GM18519 (cell line): ENCODE measurements around the gene DCAF10.
"Not testable (repeated sequence)": the region's sequence is repeated elsewhere in the genome, so short reads cannot be mapped to it uniquely, and the experiment has no call there.

Experiments
- ATAC-seq: cut with Tn5 transposase; IDR thresholded peaks from one replicate; pipeline ENCODE4 v1.9.1; 2021; ENCODE audit warnings: mild to moderate bottlenecking, moderate library complexity; ENCODE audit not compliant: unreplicated experiment, low FRiP score

Gene DCAF10

DNA sequence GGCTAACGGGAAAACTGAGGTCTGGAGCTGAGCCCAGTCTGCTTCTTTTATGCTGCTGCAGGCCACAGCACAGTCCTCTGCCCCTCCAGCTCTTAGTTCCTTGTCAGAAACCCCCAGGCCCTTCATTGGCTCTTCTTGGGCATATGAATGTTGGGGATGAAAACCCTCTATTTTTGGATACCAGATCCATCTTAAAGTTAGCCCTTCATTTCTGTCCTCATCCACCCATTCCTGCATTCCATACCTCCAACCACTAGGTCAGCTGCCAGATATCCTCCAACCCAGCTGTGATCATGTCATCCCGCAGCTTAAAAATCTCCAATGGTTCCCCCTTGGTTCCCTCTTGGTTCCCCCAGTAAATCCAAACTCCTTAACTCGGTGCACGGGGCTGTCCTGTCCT lies 105.2 kb downstream of the DCAF10 start:
- ATAC-seq, result no peak

DNA sequence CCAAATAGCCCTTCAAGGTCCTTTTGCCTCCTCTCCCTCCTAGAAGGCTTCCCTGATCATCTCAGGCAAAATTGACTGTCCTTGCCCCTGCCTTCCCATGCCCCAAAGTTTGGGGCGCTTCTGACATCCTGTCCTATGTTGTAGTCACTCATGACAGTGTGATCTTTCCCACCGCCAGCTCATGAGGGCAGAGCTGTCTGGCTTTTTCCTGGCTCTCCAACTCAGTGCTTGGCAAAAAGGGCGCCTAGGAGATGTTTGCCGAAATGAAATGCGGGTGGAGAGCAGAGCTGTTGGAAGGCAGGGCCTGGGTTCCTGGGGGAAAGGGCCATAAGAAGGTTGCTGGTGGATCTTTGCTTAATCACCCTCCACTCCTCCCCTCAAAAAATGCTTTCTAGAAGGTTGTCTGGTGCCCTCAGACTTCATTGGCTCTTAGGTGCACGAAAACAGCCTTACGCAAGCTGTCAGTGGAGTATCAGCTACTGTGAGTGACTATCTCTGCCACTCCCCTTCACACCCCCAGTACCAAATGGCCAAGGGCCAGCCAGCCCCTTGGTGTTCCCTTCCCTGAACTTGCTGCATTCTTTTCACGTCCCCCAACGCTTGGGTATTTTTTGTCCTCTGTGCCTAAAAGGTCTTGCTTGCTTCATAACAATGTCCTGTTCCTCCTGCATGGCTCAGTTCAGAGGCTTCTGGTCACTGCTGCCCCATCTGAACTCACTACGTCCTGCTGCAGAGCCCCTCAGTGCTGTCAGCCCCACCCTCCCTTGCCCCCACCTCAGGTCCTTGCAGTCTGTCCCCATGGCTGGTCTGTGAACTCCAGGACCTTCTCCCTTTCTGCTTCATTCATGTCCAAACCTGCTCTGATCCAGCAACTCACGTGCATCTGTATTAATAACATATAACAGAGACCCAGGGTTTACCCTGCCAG lies 106.0 kb downstream of the DCAF10 start:
- ATAC-seq, result no peak

DNA sequence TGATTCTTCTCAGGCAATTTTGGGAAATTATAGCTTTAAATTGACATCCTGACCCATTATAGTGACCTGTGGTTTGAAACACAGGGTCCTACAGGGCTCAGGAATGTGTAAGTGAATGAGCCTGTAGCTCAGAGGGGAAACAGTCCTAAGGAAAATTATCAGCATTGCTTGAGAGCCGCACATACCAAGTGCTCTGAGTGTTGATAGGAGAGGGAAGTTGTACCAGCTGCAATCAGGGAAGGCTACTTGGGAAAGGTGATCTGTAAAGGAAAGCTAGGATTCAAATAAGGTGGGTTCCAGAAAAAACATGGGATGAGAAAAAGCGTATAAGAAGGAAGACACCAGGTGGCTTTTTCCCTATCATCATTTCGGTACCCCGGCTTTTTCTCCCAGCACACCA lies 107.7 kb downstream of the DCAF10 start:
- no peak for ATAC-seq

DNA sequence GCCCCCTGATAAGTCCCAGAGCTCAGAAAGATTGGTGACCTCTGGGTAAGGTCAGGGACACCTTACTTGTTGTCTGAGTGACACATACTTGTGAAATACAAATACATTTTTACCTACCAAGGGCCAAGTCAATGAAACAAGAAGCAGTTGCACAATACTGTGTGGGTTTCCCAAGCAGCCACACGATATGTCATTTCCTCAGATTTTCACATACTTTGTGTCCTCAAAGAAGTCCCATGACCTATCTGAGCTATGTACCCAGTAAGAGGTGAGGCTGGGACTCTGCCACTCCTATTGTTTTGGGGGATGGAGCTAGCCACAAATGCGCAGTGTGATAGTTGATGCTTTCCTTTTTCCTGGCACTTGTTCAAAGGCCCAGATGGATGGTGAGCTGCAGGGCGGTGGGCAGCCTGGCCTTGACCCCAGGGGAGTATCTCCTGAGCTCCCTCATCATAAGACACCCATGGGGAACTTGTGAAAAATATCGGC lies 108.1 kb downstream of the DCAF10 start:
- ATAC-seq, result no peak

DNA sequence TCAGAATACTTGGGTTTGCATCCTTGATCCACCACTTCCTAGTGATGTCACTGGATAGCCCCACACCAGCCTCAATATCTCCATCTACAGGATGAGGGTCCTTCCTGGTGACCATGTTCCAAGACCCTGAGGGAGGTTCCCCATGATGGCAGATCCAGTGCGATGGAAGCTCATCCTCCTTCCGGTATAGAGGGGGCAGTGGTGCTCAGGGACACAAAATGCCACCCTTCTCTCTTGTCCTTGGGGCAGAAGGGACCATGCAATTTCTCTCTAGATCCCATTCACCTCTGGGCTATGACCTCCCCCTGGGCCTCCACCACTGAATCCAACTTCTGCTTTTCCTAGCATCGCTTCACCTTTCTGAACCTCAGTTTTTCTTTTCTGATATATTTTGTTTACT lies 108.7 kb downstream of the DCAF10 start:
- no peak for ATAC-seq

DNA sequence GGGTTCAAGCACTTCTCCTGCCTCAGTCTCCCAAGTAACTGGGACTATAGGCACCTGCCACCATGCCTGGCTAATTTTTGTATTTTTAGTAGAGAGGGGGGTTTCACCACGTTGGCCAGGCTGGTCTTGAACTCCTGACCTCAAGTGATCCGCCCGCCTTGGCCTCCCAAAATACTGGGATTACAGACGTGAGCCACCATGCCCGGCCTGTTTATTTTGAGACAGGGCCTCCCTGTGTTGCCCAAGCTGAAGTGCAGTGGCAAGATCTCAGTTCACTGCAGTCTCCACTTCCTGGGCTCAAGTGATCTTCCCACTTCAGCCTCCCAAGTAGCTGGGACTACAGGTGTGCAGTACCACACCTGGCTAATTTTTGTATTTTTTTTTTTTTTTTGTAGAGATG lies 109.2 kb downstream of the DCAF10 start:
- not testable (repeated sequence) for ATAC-seq

DNA sequence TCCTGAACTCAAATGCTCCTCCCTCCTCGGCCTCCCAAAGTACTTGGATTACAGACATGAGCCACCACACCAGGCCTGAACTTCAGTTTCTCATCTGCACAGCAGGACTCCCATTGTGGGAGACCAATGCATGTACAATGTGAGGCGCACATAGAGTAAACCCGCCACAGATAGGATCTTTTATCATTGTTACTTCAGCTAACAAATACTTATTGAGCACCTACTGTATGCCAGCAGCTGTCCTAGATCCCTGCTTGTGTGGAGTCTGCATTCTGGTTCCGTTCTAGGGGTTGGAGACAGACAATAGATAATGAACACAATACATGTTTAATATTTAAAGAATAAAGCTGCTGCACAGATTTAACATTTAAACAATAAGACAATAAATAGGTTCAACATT lies 109.7 kb downstream of the DCAF10 start:
- no peak for ATAC-seq

DNA sequence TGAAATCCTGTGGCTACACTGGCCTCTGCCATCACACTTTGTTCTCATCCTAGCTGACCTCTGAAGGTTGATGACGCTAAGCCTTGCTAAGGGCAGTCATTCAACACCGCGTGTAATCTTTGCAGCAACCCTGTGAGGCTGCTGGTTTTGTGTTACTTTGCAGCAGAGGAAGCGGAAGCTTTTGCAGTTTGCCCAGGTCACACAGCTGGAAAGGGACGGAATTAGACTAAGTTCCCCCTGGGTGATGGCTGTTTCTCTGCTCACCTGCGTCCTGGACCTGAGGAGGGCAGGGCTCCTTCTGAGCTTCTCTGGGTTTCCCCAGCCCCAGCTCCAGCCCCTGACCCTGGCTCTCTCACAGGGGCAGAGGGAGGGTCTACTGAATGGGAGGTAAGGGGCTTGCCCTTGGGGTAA lies 110.7 kb downstream of the DCAF10 start:
- ATAC-seq, result no peak

DNA sequence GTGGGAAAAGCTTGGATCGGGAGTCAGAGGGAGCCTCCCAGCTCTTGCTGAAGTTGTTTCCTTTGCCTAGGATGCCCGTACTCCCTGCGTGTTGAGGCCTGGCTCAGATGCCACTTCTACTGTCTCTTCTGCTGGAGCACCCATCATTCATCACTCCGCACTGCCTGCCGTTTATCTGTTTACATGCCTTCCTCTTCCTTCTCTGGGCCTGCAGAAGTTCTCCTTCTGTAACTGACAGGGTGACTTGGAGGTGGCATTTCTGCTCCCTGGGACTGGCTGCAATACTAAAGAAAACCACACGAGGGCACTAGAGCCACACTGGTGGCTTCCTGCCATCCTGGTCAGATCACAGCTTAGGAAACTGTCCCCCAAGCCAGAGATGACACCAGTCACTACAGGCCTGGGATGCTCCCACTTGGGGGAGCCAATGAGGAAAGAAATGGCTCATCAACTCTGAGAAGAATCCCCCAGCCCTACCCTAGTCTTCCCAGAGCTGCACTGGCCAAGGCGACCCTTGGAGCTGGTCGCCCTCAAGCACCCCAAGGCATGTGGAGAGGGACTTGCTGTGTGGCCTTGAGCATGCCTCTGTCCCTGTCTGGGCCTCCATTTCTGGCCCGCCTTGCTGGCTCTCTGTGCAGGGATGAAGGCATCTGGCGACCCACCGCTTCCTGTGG lies 113.0 kb downstream of the DCAF10 start:
- no peak for ATAC-seq

DNA sequence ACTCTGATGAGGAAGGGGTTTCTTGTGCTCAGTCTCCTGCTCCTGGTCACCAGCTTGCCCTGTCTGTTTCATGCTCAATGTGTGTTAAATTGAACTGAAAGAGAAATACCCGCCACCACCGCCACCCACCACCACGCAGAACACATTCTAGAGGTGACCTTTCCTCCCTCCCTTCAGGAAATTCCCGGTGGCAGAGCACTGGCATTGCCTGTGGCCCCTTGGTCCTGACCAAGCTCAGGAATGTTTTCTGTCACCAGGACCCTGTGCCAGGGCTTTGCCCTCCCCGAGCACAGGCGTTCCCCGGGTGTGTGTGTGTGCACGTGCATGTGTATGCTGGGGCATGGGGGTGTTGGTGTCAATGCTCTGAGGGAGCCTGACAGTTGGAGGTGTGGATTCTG lies 113.6 kb downstream of the DCAF10 start:
- no peak for ATAC-seq

DNA sequence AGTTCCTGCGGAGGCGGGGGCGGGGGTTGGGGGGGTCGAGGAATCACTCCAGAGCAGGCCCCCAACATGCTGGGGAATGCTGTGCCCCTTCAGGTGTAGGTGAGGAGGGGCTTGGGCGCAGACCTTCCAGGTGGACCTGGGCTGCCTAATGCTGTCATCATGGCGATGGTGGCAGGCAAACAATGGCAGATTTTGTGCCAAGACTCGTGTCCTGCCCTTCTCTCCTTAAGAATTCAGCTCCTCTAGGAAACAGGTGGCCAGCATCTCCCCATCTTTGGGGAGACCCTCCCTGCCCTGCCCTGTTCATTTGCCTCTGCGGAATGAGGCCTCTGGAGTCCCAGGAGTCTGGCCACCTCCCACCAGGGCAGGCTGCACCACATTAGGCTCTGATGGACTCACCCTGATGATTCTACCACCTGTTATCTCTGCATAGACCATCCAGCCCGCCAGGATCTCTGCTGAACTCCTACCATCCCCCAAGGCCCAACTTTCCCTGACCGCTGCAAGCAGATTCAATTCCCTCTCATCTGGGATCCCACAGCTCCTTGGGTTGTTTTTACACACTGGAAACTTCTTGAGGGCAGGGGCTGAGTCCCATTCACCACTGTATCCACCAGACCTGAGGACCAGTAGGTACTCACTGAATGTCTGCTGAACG lies 114.2 kb downstream of the DCAF10 start:
- no peak for ATAC-seq

DNA sequence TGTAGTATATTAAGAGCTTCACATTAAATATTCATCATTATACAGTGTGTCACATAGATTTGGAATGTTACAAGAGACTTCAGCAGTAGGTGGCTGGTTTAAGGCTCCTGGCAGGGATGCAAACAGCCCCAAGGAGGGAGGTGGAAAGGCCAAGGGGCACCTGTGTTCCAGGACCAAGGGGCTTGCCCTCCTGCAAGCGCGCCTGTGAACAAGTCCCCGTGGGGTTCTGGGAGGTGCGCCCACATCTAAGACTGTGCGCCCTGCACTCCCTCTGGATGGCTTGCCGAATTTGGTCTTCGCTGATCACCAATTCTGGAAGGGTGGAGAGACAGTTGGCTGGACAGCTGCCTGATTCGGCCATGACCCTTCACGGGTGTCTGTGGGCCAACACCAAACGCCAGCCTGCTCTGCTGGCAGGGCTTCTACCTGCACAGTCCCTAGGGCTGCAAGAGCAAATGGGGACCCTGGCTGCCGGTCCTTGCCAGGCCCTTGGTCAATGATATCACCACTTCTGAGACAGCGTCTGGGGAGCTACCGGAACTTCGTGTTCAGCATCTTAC lies 115.4 kb downstream of the DCAF10 start:
- ATAC-seq, result no peak

DNA sequence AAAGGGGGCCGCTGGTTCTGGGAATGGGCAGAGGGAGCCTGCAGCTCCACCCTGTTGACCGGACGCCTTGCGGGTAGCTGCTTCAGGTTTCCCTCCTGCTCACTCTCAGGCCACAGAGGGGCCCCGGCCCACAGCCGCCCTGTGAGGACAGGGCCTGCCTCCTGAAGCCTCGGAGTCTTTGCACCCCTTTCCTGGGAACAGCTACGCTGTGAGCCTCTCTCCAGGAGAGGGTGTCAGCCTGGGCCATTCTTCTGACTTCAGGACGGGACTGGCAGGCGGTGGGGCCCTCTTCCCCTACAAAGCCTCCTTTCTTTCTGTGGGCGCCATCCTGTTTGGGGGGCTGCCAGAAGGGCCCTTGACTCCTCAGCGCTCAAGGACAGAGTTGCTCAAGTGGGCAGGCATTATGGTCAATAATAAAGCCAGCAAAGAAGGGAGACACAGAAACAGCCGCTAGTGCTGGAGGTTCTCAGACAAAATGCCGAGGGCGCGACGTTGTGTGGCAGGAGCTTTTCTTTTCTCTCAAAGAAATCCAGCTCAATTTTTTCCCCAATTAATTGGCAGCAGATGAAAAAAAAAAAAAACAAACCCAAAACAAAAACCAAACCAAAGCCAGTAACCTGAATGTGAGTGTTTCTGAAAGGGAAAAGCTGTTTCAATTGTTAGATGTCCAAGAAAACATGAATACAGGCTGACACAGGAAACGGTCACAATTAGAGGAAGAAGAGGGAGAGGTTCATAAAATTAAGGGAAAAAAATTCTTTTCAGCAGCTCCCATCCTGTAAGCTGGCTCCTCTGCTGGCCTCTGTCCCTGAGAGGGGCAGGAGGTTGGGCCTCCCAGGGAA lies 116.1 kb downstream of the DCAF10 start:
- ATAC-seq, result no peak
